Kidney epithelial cell (primary cell): ENCODE data around the gene DUSP16. TPM values are rescaled to one million over a fixed set of nuclear protein-coding genes. Genes with fewer than 3 reads are reported as not detected.

Experiments
- DNase-seq: peaks from one replicate; pipeline ENCODE4 v3.0.0-alpha.2; 2010; ENCODE audit warnings: low read depth
- H3K27me3 ChIP-seq: 2 replicates; pipeline ENCODE4 v1.6.0; 2011; ENCODE audit warnings: low read length; ENCODE audit not compliant: control insufficient read depth, insufficient read depth
- H3K36me3 ChIP-seq: 2 replicates; pipeline ENCODE4 v1.5.1; 2011; ENCODE audit warnings: low read length; ENCODE audit not compliant: control insufficient read depth, insufficient read depth
- H3K4me3 ChIP-seq: 2 replicates; pipeline ENCODE4 v1.5.1; 2011; ENCODE audit warnings: low read depth, mild to moderate bottlenecking, control low read depth, low read length
- total RNA-seq: library from RNA; depleted of rRNA; stranded (reverse); fragments of >200 nt; gene quantifications from 2 replicates; pipeline ENCODE4 v1.2.3, GENCODE V29; 2015
- TF ChIP-seq, protein P1 (sequence below): IDR thresholded peaks from 2 replicates; pipeline ENCODE4 v1.5.1; 2011; ENCODE audit warnings: mild to moderate bottlenecking, moderate library complexity, low read length, control low read depth, inconsistent platforms; ENCODE audit not compliant: insufficient read depth, poor library complexity, severe bottlenecking

Gene DUSP16
- total RNA-seq, 1 donor from 2014 or later: 22.7 TPM

- H3K36me3 ChIP-seq: no peaks in the 10 kb centered on the region
- TF ChIP-seq, protein P1, sequence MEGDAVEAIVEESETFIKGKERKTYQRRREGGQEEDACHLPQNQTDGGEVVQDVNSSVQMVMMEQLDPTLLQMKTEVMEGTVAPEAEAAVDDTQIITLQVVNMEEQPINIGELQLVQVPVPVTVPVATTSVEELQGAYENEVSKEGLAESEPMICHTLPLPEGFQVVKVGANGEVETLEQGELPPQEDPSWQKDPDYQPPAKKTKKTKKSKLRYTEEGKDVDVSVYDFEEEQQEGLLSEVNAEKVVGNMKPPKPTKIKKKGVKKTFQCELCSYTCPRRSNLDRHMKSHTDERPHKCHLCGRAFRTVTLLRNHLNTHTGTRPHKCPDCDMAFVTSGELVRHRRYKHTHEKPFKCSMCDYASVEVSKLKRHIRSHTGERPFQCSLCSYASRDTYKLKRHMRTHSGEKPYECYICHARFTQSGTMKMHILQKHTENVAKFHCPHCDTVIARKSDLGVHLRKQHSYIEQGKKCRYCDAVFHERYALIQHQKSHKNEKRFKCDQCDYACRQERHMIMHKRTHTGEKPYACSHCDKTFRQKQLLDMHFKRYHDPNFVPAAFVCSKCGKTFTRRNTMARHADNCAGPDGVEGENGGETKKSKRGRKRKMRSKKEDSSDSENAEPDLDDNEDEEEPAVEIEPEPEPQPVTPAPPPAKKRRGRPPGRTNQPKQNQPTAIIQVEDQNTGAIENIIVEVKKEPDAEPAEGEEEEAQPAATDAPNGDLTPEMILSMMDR: no peak
- no peaks in the 10 kb centered on the region for H3K27me3 ChIP-seq
- H3K4me3 ChIP-seq: no peak overlapping the region
- DNase-seq: no peak
Observed at GRCh38 chr12:12446786-12447185, 115.9 kb downstream of the DUSP16 start.

DNA sequence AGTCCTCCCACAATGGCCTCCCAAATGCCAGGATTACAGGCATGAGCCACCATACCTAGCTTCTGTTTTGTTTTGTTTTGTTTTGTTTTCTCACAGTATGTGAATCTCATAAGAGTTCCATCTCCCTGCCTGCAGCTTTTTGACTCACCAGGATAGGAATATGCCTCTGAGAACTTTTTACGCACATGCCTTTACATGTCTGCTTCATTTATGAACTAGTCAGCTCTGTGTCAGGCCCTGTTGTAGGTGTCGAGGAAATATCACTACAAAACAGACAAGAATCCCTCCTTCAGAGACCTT lies 116.8 kb downstream of the DUSP16 start:
- Histone ChIP-seq H3K36me3 (no peaks in the 10 kb centered on the region), H3K4me3 (no peak overlapping the region), H3K27me3 (no peaks in the 10 kb centered on the region)
- TF ChIP-seq, protein P1: no peak
- no peak for DNase-seq

DNA sequence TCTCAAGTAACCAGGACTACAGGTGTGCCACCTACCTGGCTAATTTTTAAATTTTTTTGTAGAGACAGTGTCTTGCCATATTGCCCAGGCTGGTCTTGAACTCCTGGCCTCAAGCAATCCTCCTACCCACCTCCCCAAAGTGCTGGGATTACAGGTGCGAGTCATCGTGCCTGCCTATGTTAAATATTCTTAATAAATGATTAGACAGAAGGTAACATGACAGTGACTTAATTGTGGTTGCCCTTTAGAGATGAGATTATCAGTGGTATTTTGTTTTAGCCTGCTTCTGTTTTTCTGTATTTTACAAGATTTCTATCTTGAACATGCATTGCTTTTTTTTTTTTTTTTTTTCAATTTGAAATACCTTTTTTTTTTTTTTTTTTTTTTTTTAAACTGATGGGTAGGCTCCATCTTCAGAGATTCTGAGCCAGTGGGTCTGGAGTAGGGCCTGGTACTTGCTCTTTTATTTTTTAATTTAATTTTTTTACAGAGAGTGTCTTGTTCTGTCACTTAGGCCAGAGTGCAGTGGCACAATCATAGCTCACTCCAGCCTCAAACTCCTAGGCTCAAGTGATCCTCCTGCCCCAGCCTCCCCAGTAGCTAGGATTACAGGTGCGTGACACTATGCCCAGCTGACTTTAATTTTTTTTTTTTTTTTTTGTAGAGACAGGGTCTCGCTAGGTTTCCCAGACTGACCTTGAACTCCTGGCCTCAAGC lies 117.3 kb downstream of the DUSP16 start:
- TF ChIP-seq, protein P1: no peak
- no peak for DNase-seq
- H3K27me3 ChIP-seq: no peaks in the 10 kb centered on the region
- H3K36me3 ChIP-seq: no peaks in the 10 kb centered on the region
- no peak overlapping the region for H3K4me3 ChIP-seq

DNA sequence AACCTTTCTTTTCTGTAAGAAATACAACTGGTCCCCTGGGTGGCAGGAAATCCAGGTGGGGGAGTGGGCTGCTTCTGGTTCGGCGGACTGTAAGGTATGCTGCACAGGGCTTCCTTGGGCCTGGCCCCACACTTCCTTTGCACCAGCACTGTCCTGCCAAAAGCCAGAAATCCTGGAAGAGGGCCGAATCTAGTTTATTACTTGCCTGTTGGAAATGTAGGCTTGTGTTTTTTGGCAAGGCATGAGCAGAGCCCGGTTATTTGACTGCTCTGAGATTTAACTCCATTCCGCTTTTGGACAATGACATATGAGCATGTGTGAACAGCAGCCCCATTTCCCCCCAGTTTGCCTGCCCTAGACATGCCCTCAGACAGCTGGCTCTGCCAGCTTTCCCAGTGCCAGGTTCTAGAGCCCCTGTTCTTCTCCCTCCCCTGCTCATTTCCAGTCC lies 119.2 kb downstream of the DUSP16 start:
- H3K4me3 ChIP-seq: no peak overlapping the region
- no peaks in the 10 kb centered on the region for H3K27me3 ChIP-seq
- H3K36me3 ChIP-seq: no peaks in the 10 kb centered on the region
- TF ChIP-seq, protein P1: no peak
- DNase-seq: no peak

DNA sequence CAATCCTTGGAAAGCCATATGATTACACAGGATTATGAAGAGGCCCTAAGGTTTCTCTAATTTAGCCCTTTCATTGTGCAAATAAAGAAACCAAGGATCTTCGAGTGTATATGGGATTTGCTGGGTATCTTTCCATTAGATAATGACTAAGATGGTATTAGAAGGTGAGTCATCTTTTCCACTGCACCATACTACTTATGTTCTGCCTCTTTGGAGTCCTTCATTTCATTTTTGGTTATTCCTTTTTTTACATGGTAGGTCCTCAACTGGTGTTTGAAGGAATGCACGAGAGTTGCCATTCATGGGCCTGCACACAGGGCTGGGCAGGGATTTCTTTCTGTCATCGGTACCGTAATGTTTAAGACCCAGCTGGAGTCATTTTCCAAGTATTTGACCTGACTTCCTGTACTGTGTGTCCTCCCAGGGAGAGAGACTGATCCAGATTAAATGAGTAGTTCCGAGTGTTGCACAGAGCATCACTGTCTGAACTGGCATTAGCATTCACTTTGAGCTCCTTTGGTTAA lies 120.1 kb downstream of the DUSP16 start:
- no peak for DNase-seq
- H3K4me3 ChIP-seq: no peak overlapping the region
- TF ChIP-seq, protein P1: no peak

More for the DNA sequence above, 120.1 kb downstream of the DUSP16 start:
- Histone ChIP-seq H3K27me3 (no peaks in the 10 kb centered on the region), H3K36me3 (no peaks in the 10 kb centered on the region)
